Measurements from ENCODE around the gene SNX21. TPM values are rescaled to one million over a fixed set of nuclear protein-coding genes. Genes with fewer than 3 reads are reported as not detected.

SNX21 gene
- total and polyA plus RNA-seq, 9 of the 15 experiments (the other 6 are each of a cell fraction or from before 2014, with no cell fraction given) = 0.10 to 1.2 (median 0.42) TPM

GRCh38 chr20:45873409-45874103, 40.0 kb downstream of the SNX21 start (continued):
- TF ChIP-seq MYC (IDR thresholded peaks at IDR 0.05; ENCODE audit: low read depth, low read length) = no peak
- TF ChIP-seq MYC (CRISPR knock-in tag; IDR thresholded peaks at IDR 0.05; ENCODE audit: borderline replicate concordance, low read depth) = no peak
- no peak for TF ChIP-seq CBX5 (IDR thresholded peaks at IDR 0.05; ENCODE audit: borderline replicate concordance, low read depth)
- TF ChIP-seq MGA (IDR thresholded peaks at IDR 0.05) = no peak
- TF ChIP-seq TCF3 (CRISPR knock-in tag; IDR thresholded peaks at IDR 0.05) = peak; percentile 48
- 0 out of 2 replicates have a peak, but pooled peaks have one; percentile 29 for TF ChIP-seq FOXM1 (IDR thresholded peaks at IDR 0.05; ENCODE audit: low read depth)
- no peak for TF ChIP-seq FOXM1 (CRISPR knock-in tag; IDR thresholded peaks at IDR 0.05; ENCODE audit: low read depth)
- 0 out of 2 replicates have a peak, but pooled peaks have one; percentile 13 for TF ChIP-seq TEAD4 (IDR thresholded peaks at IDR 0.05; ENCODE audit: low read length)
- TF ChIP-seq TEAD4 (CRISPR knock-in tag; IDR thresholded peaks at IDR 0.05; ENCODE audit: borderline replicate concordance) = no peak
- peak; percentile 73 for TF ChIP-seq CBFA2T3 (IDR thresholded peaks at IDR 0.05)
- peak; percentile 44 for TF ChIP-seq CBFA2T2 (conservative IDR thresholded peaks at IDR 0.05)
- TF ChIP-seq SRSF1 (IDR thresholded peaks at IDR 0.05; ENCODE audit: low read depth, low read length) = no peak
- TF ChIP-seq RBFOX2 (IDR thresholded peaks at IDR 0.05; ENCODE audit: low read depth, low read length) = no peak
- TF ChIP-seq PCBP2 (IDR thresholded peaks at IDR 0.05; ENCODE audit: low read depth, low read length, poor library complexity, severe bottlenecking) = no peak
- TF ChIP-seq MYBL2 (IDR thresholded peaks at IDR 0.05; ENCODE audit: low read depth) = 0 out of 2 replicates have a peak, but pooled peaks have one; percentile 25
- no peak for TF ChIP-seq MYBL2 (CRISPR knock-in tag; IDR thresholded peaks at IDR 0.05; ENCODE audit: borderline replicate concordance)
- no peak for TF ChIP-seq POLR3A (IDR thresholded peaks at IDR 0.05; ENCODE audit: borderline replicate concordance, extremely low read depth, insufficient read depth, insufficient read length)
- no peak for TF ChIP-seq ZNF445 (CRISPR knock-in tag; IDR thresholded peaks at IDR 0.05; ENCODE audit: low read depth)
- TF ChIP-seq RFX7 (CRISPR knock-in tag; IDR thresholded peaks at IDR 0.05) = no peak
